Measurements from ENCODE around the gene CCT3.

DNA sequence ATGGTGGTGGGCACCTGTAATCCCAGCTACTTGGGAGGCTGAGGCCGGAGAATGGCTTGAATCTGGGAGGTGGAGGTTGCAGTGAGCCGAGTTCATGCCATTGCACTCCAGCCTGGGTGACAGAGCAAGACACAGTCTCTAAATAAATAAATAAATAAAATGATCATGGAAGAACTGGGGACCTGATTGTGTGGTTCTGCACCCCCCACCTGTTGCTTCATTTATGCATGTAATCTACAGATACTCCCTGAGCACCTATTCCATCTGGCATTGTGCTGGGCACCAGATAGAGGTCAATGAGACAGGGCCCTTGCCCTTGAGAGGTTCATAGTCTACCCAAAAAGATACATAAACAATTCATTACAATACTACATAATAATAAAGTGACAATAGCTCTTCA, 19.9 kb upstream of the CCT3 start:
- TF ChIP-seq, protein P1, sequence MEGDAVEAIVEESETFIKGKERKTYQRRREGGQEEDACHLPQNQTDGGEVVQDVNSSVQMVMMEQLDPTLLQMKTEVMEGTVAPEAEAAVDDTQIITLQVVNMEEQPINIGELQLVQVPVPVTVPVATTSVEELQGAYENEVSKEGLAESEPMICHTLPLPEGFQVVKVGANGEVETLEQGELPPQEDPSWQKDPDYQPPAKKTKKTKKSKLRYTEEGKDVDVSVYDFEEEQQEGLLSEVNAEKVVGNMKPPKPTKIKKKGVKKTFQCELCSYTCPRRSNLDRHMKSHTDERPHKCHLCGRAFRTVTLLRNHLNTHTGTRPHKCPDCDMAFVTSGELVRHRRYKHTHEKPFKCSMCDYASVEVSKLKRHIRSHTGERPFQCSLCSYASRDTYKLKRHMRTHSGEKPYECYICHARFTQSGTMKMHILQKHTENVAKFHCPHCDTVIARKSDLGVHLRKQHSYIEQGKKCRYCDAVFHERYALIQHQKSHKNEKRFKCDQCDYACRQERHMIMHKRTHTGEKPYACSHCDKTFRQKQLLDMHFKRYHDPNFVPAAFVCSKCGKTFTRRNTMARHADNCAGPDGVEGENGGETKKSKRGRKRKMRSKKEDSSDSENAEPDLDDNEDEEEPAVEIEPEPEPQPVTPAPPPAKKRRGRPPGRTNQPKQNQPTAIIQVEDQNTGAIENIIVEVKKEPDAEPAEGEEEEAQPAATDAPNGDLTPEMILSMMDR (IDR thresholded peaks at IDR 0.05), result no peak
- TF ChIP-seq POLR2A (IDR thresholded peaks at IDR 0.05), result no peak

Measured in adrenal gland (tissue), 5 donors.